ENCODE results near the gene HPN. TPM values are rescaled to one million over a fixed set of nuclear protein-coding genes. Genes with fewer than 3 reads are reported as not detected.
"Not testable (repeated sequence)": the region's sequence is repeated elsewhere in the genome, so short reads cannot be mapped to it uniquely, and the experiment has no call there.

HPN gene
- total RNA-seq: 0.23 TPM in 1 of 2 replicates, not detected in the other
- 0.05 and 0.10 TPM in 2 replicates for polyA plus RNA-seq
- polyA plus RNA-seq (2011; cell fraction: cytosol; rRNA removed): 0.04 TPM in 1 of 2 replicates, not detected in the other
- polyA plus RNA-seq (2011; cell fraction: nucleus; rRNA removed): 0.21 and 0.31 TPM in 2 replicates
- polyA plus RNA-seq (2012): not detected in 2 replicates
- 0.13 TPM in 1 of 2 replicates, not detected in the other for polyA minus RNA-seq
- polyA minus RNA-seq (2011; cell fraction: cytosol; rRNA and poly(A)+ RNA removed): not detected
- polyA minus RNA-seq (2011; cell fraction: nucleus; rRNA and poly(A)+ RNA removed): 0.29 TPM in 1 of 2 replicates, not detected in the other
- percentile 7 among the genes with signal in this experiment for Bru-seq, nascent RNA
- BruChase-seq, experiment 1, labeled RNA remaining after a 6-hour chase: percentile 23 among the genes with signal in this experiment
- percentile 16 among the genes with signal in this experiment for BruChase-seq, experiment 2, labeled RNA remaining after a 2-hour chase
- long read RNA-seq: 0 reads

DNA sequence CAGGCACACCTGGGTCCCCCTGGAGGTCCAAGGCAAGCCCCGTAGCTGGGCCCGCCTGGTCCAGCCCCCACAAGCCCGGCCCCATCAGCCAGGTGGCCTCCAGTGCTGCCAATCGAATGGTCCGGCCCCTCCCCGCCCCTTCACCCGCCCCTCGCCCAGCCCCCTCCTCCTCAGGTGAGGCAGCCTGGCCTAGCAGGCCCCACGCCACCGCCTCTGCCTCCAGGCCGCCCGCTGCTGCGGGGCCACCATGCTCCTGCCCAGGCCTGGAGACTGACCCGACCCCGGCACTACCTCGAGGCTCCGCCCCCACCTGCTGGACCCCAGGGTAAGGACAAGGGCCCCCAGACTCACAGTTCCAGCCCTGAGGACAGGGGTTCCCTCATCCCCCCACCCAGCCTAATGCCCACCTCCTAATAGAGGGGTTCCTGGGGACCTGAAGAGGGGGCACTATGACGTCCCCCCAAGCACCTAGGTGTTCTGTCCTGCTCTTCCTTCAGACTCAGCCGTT, at the start of gene HPN:
HPN (plus strand) TSS at position 174 of the 508 bp plus-strand sequence. CDS start 786 bp downstream, outside the sequence.
- Histone ChIP-seq H3K27me3 (ENCODE audit: control insufficient read depth in 2 of 2, insufficient read depth in 2 of 2, low read length in 2 of 2) (no peaks in the 10 kb centered on the region), H4K20me1 (replicated peaks; ENCODE audit: control insufficient read depth, extremely low read depth, insufficient read depth, low read length) (no peaks in the 10 kb centered on the region), H3K9me1 (replicated peaks; ENCODE audit: control insufficient read depth, extremely low read depth, insufficient read depth, low read length) (no peaks in the 10 kb centered on the region), H3K27ac (ENCODE audit: insufficient read depth, low read depth, low read length) (no peak within 1 kb of the TSS), H3K4me3 (replicated peaks in 1 of 3; ENCODE audit: insufficient read depth in 1 of 3, low read depth in 1 of 3, low read length in 3 of 3) (no peak within 1 kb of the TSS), H3K4me1 (ENCODE audit: control insufficient read depth, extremely low read depth, insufficient read depth, low read length) (peaks cover 25% of the 10 kb centered on the region), H2AFZ (ENCODE audit: low read depth, low read length) (peak within 1 kb of the TSS; percentile 66), H3K9ac (replicated peaks; ENCODE audit: extremely low read depth, insufficient read depth, low read length) (no peak within 1 kb of the TSS), H3K9me3 (replicated peaks; ENCODE audit: control insufficient read depth, insufficient read depth, low read length) (no peaks in the 10 kb centered on the region), H3K79me2 (ENCODE audit: control insufficient read depth, insufficient read depth, low read length) (no peaks in the 10 kb centered on the region), H3K36me3 (ENCODE audit: control insufficient read depth in 2 of 2, extremely low read depth in 1 of 2, insufficient read depth in 2 of 2, low read length in 2 of 2) (no peaks in the 10 kb centered on the region), H3K4me2 (ENCODE audit: insufficient read depth, low read length) (peak within 1 kb of the TSS; percentile 12)
- no peak for DNase-seq (ENCODE audit: low read depth, low spot score)
- TF ChIP-seq GATA2 (IDR thresholded peaks at IDR 0.05; ENCODE audit: insufficient read depth, insufficient read length, low read depth, low read length) (no peak), EZH2 (IDR thresholded peaks at IDR 0.05; ENCODE audit: borderline replicate concordance, low read depth, low read length, severe bottlenecking) (no peak), POLR2AphosphoS5 (IDR thresholded peaks at IDR 0.05; ENCODE audit: insufficient read depth, low read depth, low read length) (no peak), MYC (IDR thresholded peaks at IDR 0.05; ENCODE audit: low read depth, low read length) (no peak), JUN (IDR thresholded peaks at IDR 0.05; ENCODE audit: borderline replicate concordance, insufficient read depth, insufficient read length, low read depth) (no peak), FOS (IDR thresholded peaks at IDR 0.05; ENCODE audit: borderline replicate concordance, insufficient read depth, low read length) (no peak), POLR2A (IDR thresholded peaks at IDR 0.05; ENCODE audit: low read depth, low read length) (no peak)
- TF ChIP-seq, protein P1, sequence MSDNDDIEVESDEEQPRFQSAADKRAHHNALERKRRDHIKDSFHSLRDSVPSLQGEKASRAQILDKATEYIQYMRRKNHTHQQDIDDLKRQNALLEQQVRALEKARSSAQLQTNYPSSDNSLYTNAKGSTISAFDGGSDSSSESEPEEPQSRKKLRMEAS (IDR thresholded peaks at IDR 0.05; ENCODE audit: insufficient read depth, insufficient read length): no peak
- TF ChIP-seq, protein P2, sequence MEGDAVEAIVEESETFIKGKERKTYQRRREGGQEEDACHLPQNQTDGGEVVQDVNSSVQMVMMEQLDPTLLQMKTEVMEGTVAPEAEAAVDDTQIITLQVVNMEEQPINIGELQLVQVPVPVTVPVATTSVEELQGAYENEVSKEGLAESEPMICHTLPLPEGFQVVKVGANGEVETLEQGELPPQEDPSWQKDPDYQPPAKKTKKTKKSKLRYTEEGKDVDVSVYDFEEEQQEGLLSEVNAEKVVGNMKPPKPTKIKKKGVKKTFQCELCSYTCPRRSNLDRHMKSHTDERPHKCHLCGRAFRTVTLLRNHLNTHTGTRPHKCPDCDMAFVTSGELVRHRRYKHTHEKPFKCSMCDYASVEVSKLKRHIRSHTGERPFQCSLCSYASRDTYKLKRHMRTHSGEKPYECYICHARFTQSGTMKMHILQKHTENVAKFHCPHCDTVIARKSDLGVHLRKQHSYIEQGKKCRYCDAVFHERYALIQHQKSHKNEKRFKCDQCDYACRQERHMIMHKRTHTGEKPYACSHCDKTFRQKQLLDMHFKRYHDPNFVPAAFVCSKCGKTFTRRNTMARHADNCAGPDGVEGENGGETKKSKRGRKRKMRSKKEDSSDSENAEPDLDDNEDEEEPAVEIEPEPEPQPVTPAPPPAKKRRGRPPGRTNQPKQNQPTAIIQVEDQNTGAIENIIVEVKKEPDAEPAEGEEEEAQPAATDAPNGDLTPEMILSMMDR (IDR thresholded peaks at IDR 0.05; ENCODE audit: extremely low read depth in 1 of 2, insufficient read depth in 1 of 2, low read depth in 1 of 2, low read length in 2 of 2): no peak
- intact Hi-C loops (cut with micrococcal nuclease) (no loop called here), dilution Hi-C loops (cut with MboI; ENCODE audit: extremely low pct_ligation_motif_present, low sequenced_read_pairs) (no loop called here)
- ChIA-PET CTCF (interaction anchor here (3.2 kb wide), 1 partner anchor 13 kb away, joined by 35 read pairs; no protein-coding TSS in a partner anchor), POLR2A (no interaction called here)
- BruUV-seq (replicated peaks): no TSS peak
- FAIRE-seq: no peak

DNA sequence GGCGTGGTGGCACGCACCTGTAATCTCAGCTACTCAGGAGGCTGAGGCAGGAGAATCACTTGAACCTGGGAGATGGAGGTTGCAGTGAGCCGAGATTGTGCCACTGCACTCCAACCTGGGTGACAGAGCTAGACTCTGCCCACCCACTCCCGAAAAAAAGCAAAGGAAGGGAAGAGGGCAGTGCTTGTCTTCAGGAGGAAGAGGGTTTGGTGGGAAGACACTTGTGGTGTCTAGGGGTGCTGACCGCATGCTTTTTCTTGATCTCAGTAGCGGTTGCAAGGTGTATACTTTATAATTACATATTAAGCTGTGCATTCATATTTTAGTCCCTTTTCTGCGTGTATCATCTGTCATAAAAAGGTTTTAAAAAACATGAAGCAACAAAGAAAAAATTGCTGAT, 48.9 kb upstream of the HPN start:
- FAIRE-seq; DNase-seq (ENCODE audit: low read depth, low spot score); H2AFZ ChIP-seq (ENCODE audit: low read depth, low read length); H3K4me2 ChIP-seq (ENCODE audit: insufficient read depth, low read length); BruUV-seq (replicated peaks); dilution Hi-C loops (cut with MboI; ENCODE audit: extremely low pct_ligation_motif_present, low sequenced_read_pairs); H3K4me3 ChIP-seq (replicated peaks in 1 of 3; ENCODE audit: insufficient read depth in 1 of 3, low read depth in 1 of 3, low read length in 3 of 3); H3K27ac ChIP-seq (ENCODE audit: insufficient read depth, low read depth, low read length); H4K20me1 ChIP-seq (replicated peaks; ENCODE audit: control insufficient read depth, extremely low read depth, insufficient read depth, low read length); H3K9ac ChIP-seq (replicated peaks; ENCODE audit: extremely low read depth, insufficient read depth, low read length); H3K27me3 ChIP-seq (ENCODE audit: control insufficient read depth in 2 of 2, insufficient read depth in 2 of 2, low read length in 2 of 2); intact Hi-C loops (cut with micrococcal nuclease); H3K79me2 ChIP-seq (ENCODE audit: control insufficient read depth, insufficient read depth, low read length); H3K9me3 ChIP-seq (replicated peaks; ENCODE audit: control insufficient read depth, insufficient read depth, low read length); H3K9me1 ChIP-seq (replicated peaks; ENCODE audit: control insufficient read depth, extremely low read depth, insufficient read depth, low read length); H3K36me3 ChIP-seq (ENCODE audit: control insufficient read depth in 2 of 2, extremely low read depth in 1 of 2, insufficient read depth in 2 of 2, low read length in 2 of 2); POLR2A ChIA-PET: not testable (repeated sequence)
- peaks cover 23% of the 10 kb centered on the region for H3K4me1 ChIP-seq (ENCODE audit: control insufficient read depth, extremely low read depth, insufficient read depth, low read length)
- CTCF ChIA-PET: interaction anchor here (0.9 to 1.3 kb wide), 2 partner anchors 20 to 34 kb away, joined by 3 read pairs; no protein-coding TSS in a partner anchor
